Activated naive CD4-positive, alpha-beta T cell treated with anti-CD3 and anti-CD28 coated beads, Interleukin-2, amount 50 U/mL, for 16 hours (primary cell): ENCODE results near the gene TRABD2B.

Experiments used
- DNase-seq: peaks from one replicate; pipeline ENCODE4 v3.0.0-alpha.2; 2020

TRABD2B gene

DNA sequence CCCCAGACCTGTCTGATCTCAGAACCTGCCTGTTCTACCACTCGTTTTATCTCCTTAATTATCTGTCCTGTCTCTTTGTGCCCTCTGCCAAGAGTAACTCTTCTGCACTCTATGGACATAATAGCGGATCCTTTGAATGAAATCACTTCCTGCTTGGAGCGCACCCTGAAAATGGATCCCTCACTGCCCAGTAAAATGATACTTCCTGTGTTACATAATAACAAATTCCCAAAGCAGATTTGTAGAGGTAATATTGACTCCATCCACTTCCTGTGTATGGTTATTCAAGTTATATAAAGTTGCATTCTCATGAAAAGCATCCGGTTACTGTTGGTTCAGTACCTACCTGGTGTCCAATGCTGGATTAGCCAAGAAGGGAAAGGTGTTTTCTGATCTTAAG is 246.0 kb downstream of the TRABD2B start:
- DNase-seq: no peak

DNA sequence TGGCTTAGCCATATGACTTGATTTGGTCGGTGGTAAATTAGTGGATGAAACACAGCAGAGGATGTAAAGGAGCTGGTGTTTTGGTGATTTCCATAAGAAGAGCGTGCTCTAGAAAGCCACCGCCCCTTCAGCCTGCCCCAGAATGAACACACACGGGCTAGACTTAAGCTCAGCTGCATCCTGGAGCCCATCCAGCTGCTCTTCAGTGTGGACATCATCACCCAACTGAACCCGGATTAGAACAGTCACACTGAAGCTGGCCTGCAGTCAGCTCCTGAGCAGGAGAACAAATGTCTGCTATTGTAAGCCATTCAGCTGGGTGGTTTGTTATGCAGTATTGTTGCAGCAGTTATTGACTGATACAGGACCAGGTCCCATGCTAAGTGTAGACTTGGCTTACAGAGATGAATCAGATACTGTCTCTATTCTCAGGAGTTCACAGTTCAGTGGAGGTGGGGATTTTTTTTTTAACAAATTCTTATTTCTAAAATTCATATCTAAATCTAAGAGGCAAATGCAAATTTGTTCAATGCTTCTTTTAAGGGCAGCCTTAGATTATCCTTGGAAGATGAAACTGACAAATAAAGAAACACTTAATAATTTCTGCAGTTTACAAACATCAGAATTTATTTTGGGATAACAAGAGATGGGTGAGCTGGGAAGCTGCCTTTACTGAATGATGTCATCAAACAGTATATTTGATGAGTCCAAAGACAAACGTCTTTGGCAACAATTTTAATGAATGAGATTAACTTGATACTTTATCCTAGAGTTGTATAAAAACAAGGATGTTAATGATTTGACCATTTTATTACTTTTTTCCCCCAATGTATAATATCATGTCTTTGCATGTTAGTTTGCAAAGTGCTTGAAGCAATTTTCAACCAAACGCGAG is 251.2 kb downstream of the TRABD2B start:
- no peak for DNase-seq

DNA sequence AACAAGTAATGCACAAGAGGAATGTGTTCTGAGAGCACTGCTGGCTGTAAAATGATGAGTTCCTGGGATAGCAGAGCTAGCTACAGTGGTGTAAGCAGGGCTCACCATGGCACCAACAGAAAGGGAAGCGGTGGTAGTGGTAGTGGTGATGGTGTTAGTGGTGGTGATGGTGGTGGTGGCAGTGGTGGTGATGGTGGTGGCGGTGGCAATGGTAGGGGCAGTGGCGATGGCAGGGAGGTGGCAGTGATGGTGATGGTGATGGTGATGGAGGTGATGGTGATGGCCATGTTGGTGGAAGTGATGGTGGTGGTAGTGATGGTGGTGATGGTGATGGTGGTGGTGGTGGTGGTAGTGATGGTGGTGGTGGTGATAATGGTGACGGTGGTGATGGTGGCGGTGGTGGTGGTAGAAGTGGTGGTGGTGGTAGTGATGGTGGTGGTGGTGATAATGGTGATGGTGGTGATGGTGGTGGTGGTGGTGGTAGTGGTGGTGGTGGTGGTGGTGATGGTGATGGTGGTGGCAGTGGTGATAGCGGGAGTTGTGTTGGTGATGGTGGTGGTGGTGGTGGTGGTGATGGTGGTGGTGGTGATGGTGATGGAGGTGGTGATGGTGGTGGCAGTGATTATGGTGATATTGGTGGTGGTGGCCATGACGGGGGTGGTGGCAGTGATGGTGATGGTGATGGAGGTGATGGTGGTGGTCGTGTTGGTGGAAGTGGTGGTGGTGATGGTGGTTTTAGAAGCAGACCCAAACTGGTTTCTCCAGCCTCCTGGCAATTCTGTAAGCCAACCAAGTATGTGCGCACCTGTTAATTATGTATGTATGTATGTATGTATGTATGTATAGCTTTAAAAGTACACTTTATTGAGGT is 254.1 kb downstream of the TRABD2B start:
- no peak for DNase-seq

DNA sequence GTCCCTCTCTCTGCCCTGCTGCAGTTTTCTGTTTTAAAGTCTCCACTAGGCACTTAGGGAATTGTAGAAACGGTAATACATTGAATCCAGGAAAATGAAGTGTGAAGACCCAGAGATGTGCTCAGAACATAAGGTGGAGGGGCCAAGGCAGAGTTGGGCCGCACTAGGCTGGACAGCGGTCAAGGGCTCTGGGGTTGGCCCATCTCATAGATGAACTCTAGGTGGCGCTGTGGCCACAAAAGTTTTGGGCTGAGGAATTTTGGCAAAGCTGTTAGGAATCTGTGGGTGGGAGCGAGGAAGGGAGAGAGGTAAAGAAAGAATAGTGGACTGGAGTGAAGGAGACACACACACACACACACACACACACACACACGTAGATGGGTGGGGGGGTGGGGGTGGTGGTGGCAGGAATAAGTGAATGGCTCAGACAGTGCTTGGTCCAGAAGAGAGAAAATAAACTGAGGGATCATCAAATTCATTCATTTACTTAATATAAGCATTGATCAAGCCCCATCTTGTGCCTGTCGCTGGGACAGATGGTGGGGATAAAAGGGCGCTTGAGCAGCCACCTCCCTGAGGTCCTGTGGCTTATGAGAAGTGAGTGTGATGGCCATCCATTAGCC is 258.5 kb downstream of the TRABD2B start:
- DNase-seq: no peak

DNA sequence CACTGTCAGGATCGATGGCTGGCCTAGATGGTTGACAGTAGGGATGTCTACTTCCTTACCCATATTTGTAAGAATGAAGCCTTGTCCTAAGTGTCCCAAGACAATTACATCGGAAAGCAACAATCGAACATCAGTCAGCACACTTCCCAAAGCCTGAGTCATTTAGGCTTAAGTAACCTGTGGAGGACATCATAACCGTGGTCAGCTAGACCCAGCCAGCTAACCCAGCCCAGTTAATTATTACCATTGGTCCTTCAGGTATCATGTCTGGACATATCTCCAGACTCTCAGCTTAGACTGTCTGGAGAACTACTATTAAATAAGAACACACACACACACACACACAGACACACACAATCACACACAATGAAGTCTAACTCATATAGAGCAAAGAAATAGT is 264.7 kb downstream of the TRABD2B start:
- DNase-seq: no peak

DNA sequence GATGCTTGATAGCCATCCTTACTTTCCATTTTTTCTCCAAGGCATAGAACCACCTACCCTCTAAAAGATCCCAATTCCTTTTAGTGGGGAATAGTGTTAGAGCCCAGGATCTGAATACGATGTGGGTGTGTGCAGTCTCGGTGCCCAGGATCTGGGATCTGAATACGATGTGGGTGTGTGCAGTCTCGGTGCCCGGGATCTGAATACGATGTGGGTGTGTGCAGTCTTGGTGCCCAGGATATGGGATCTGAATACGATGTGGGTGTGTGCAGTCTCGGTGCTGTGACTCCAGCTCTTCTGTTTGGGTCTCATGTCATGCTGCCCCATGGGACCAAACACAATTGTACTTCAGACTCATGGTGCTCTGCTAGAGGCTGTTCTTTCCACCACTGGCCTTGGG is 265.5 kb downstream of the TRABD2B start:
- DNase-seq: no peak

DNA sequence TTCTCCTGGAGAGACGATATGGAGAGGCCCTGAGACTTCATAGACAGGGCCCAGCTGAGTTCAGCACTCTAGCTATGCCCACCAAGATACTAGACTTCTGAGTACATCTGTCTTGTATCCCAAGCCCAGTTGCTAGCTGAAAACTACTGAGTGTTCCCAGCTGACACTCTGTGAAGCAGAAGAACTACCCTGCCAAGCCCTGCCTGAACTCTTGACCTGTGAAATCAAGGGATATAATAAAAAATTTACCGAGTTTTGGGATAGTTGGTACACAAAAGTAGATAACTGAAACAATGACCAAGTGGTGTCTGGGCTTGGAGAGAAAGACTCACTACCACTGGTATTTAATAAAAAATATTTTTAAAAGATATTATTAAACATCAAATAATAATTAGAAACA is 267.5 kb downstream of the TRABD2B start:
- no peak for DNase-seq

DNA sequence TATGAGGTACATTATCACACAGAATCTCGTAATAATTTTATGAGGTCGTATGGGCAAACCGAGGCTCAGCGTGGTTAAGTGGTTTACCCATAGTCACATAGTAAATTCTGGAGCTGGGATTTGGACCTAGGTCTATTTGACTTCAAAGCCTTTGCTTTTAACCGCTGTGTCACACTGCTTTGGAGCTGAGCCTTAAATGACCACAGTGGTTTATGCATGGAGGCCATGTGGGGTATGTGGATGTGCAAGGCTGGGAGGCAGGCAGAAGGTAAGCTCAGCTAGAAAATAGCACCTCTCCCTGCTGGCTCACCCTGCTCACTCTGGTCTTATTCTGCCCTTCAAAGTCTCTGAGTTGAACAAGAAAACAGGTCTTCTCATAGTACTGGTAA is 269.5 kb downstream of the TRABD2B start:
- no peak for DNase-seq

DNA sequence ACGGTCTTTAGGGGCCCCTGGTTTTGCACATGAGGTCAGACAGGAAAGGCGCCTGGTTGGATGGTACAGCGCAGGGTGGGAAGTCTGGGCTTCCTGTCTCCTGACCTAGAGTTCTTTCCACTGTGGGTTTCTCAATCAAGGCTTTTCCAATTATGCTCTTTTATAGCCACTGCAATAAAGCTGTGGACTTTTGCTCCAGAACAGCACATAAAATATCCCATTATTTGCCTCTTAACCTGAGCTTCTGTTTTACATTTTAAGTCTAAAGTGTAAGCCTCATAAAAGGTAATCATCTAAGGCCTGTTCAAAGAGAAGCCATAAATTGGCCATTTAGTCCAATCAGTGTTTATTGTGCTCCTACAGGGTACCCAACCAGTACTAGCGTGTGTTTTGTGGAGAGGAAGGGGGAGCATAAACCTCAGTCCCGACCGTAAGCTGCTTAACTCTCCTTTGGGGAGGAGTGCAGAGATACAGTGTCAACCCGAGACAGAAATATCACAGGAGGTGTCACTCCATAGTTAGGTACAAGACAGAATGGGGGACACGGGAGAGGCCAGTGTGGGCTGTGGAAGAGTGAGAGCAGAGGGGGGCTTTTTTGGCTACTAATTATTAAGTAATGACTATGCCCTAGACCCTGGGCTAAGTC is 270.0 kb downstream of the TRABD2B start:
- DNase-seq: no peak

DNA sequence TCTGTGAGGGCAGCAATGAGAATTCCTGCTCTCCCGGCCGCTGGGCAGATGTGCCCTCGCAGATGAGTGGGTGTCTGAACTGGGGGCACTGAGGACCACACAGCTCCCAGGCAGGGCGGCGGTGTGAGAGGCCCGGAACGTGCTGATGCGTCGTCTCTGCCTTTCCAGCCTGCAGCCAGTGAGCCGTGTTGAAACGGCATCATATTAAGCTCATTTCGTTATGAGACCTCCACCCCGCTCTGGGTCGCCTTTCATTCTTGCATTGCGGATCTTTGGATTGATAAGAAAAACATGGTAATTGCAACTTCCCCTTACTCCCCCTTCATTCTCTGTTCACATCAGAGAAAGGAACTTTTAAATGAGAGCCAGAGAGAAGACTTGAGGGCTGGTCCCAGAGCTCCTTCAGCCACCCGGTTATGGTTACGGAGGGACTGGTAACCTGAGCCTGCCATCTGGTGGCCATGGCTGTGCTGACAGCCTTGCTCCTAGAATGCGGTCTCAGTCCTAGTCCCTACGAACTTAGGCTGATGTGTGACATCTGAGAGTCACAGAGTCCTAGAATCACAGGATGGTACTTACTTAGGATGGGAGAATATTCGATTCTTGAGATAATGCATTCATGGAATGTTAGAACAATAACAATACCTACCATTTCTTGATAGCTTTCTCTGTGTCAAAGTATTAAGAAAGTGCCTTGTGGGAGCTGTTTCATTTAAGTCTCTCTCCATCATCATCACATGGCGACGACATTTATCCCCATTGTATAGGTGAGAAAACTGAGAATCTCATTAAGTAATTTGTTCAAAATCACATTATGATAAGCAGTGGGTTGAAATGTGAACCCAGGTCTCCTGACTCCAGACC is 271.0 kb downstream of the TRABD2B start:
- peak; percentile 67 for DNase-seq

DNA sequence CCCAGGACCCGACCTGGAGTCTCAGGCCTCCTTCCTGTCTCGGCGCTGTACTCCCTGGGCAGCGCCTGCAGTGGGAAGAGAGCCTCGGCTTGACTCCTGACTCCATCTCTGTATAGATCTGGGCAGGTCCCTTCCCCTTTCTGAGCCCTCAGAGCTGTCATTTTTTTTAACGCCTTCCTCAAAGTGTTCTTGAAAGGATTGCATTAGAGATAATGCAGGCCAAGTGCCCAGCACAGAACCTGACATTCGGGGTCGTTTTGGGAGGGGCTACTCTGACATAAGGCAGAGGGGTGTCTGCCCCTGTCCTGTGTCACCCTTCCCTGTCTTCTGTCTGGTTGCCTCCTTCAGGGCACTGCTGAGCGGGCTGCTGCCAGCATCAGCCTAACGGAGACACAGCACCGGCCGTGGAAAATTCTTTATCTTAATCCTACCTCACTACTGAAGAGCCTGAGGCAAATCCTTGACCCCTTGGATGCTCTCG is 271.6 kb downstream of the TRABD2B start:
- DNase-seq: no peak

DNA sequence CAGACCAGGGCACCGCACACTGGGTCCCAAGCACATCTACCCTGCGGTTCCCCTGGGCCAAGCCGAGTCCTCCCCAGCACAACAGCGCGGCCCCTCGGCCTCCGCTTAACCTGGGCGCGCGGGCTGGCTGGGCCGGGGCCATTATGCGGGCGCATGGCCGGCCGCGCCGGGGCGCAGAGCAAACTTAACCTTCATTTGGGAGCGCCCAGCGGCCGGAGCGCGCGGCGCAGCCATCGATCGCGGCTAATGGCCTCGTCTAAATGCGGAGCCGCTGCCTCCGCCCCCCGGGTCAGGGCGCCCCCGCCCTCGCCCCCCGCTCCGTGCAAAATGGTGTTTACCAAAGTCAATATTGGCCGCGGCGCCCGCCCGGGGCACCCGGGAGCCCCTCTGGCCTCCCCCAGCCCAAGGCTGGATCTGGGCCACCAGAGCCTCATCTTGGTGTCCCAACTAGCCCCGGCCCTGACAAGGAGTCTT is 272.1 kb downstream of the TRABD2B start:
- no peak for DNase-seq

DNA sequence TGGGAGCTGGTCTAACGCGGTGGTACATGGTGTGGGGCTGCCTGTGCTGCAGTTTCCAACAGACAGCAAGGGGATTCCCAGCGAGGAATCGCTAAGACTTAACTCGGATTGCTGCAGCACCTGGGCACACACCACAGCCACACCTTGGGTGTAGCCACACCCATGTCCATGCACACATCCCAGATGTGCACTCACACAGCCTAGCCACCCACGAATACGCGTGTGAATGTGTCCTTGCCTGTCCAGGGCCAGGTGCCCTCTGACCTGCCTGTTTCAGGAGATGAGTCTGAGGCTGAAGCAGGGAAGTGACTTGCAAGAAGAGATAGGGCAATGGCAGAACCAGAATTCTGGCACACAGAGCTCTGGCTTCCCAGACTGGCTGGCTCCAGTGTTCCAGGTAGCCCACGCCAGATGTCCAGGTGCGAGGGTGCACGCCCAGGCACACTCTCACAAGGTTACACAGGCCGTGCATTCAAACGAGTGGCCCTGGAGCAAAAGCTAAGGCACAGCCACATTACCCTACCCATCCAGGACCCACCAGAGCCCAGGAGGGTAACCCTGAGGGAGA is 272.7 kb downstream of the TRABD2B start:
- DNase-seq: no peak

DNA sequence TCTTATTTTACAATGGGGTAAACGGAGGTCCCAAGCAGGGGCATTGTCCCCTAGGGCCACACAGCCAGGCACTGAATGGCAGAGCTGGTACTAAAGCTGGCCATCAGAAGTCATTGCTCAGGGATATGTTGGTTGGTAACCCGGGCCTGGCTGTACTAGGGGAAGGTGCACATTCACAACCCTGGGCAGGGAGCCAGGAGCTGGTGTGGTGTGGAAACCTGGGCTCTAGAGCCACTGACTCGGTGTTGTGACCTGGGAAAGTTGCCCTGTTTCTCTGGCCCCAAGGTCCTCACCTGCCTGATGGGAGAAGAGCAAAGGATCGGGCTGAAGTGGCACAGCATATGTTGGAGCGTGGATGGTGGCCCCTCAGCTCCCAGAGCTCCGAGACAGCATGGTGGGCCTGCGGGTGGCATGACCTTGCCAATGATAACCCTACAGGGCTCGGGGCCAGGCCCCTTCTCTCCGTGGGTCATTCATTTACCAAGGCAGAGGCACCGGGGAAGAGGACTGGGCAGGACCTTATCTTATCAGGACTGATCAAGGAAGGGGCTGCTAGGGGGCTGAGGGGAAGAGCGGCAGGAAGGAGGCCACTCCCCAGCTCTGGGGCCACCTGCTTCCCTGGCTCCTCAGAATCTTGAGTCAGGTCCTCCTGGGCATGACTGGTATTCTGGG is 274.1 kb downstream of the TRABD2B start:
- no peak for DNase-seq

DNA sequence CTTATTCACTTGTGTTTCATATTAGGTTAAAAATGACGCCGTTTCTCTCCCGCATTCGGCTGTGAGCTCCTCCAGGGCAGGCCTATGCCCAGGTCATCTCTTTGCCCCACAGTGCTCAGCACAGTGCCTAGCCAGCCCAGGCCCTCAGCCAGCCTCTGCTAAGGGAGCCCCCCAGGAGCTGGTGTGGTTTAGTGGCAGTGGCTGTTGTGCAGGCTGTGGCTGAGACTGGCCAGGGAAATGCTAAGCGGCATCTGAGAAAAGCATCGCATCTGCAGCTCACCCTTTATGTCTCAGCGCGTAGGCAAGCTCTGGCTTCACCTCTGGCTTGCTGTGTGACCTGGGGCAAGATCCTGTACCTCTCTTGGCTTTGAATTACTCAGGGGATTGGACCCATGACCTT is 275.1 kb downstream of the TRABD2B start:
- DNase-seq: no peak

DNA sequence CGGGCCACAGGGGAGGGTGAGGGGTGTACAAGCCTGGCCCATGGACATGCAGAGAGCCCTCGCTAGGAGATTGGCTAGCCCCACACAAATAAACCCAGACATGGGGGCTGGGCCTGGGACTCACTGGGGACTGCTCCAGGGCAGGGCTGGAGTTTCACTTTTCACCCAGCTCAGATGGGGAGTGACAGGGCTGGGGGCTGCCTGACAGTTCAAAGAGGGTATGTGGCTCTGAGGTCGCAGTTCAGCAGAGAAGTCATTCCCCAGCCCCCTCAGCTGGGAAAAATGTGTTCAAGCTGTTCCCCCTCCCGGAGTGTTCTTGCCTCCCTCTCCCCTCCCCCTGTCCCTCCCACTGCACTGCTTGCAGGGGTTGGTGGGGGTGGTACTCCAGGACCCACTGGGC is 277.1 kb downstream of the TRABD2B start:
- no peak for DNase-seq

DNA sequence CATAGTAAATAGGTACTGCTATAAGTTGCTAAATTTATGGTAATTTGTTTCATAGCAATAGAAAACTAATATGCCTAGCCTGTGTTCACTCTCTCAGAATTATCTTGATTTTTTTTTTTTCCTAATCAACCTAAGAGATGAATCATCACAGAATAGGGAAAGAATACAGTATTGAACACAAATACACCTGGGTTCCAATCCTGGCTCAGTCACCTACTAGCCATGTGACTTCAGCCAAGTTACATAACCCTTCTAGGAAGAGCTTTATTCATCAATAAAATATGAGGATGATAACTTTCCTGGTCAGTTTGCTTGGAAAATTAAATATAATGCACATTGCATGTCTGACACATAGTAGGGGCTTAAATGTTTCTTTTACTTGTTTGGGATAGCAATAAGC is 279.8 kb downstream of the TRABD2B start:
- DNase-seq: no peak

DNA sequence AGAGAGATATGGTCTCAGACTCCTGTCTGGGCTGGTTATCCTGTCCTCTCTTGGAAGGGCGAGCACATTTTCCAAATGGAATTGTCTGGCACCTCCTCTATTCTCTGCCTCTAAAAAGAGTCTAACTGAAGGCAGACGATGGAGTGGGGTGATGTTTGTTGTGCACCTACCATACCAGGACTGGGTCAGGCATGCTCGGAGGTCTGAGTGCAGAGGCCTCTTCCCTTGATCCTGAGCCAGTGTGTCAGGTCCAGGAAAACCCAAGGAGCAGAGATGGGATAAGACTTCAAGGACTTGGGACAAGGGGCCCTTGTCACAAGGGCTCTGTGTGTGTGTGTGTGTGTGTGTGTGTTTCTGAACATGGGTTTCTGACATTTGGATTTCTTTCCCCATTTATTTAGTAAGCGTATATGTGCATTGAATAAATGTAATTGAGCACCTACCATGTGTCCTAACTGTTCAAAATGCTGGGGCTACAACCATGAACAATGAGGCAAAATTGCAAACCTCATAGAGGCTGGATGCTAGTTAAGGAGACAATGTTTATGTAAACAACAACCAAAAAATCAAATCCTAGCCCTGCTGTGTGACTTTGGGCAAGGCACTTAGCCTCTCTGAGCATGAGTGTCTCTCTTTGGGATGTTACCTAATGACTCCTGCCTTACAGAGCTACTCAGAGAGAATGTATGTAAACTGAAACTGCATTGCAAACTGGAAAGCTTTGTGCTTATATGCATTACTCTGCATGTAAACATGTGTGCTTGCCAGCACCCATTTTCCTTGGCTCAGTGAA is 283.0 kb downstream of the TRABD2B start:
- DNase-seq: no peak

DNA sequence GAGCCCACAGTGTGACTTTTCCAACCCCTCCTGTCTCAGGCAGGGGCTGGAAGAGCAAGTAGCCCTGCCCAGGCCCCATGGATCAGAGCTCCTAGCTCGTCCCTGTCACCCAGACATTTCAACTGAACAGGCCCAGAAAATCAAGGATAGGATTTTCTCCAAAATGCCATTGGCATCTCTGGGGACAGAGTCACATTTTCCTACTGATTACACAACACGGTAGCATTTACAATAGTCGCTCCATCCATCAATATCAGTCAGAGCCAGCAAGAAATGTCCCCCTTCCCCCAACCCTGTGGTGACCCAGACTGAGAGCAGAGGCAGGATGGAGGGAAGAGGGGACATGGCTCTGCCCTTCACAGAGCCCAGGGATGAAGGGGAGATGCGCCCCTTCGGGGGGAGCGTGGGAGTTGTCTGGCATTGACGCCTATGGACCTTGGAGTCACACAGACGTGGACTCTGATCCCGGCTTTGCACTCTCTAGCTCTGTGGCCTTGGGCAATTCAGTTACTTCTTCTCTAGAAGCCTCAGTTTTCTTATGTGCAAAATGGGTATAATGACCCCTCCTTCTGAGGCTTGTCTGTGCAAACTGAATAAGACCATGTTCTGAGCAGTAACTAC is 283.7 kb downstream of the TRABD2B start:
- no peak for DNase-seq
